Esophagus squamous epithelium (tissue), 4 donors: ENCODE data around the gene TESK2.

Experiments
- POLR2A ChIP-seq, 4 donors: fragments of 450-650 bp; IDR thresholded peaks; one replicate each; pipeline ENCODE4 v1.6.1; 2017; ENCODE audit warnings: antibody characterized with exemption in 4 of 4, mild to moderate bottlenecking in 4 of 4, moderate library complexity in 3 of 4
- TF ChIP-seq, protein P1 (sequence below), 6 experiments: fragments of 450-650 bp in 4 of 6; fragments of 200-600 bp in 2 of 6; sonication (generic) in 2 of 6; IDR thresholded peaks; one replicate each; pipeline ENCODE4 v1.5.1; 2016 to 2019; ENCODE audit warnings: antibody characterized with exemption in 6 of 6, mild to moderate bottlenecking in 4 of 6, moderate library complexity in 4 of 6

DNA sequence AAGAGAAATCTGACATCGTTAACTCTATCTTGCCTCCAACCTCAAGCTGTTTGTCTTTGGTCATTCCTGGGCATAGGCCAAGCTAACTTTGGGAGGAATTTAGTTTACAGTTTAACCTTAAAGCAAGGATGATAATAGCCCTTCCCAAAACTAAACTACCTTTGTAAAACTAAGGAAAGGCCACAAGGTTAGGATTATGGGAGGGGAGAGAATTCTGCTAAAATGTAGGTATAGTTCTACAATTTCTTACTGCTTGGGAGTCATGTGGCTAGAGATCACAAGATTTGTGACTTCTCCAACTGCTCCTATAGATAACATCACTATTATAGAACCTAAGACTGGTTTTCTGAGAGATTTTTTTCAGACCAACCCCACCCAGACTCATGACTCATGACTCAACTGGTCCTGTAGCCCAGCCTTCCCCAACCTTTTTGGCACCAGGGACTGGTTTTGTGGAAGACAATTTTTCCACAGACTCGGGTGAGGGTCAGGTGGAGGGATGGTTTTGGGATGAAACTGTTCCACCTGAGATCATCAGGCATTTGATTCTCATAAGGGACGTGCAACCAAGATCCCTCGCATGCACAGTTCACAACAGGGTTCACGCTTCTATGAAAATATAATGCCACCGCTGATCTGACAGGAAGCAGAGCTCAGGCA lies 80.0 kb downstream of the TESK2 start:
- TF ChIP-seq POLR2A (IDR thresholded peaks at IDR 0.05) = no peak
- TF ChIP-seq, protein P1, sequence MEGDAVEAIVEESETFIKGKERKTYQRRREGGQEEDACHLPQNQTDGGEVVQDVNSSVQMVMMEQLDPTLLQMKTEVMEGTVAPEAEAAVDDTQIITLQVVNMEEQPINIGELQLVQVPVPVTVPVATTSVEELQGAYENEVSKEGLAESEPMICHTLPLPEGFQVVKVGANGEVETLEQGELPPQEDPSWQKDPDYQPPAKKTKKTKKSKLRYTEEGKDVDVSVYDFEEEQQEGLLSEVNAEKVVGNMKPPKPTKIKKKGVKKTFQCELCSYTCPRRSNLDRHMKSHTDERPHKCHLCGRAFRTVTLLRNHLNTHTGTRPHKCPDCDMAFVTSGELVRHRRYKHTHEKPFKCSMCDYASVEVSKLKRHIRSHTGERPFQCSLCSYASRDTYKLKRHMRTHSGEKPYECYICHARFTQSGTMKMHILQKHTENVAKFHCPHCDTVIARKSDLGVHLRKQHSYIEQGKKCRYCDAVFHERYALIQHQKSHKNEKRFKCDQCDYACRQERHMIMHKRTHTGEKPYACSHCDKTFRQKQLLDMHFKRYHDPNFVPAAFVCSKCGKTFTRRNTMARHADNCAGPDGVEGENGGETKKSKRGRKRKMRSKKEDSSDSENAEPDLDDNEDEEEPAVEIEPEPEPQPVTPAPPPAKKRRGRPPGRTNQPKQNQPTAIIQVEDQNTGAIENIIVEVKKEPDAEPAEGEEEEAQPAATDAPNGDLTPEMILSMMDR (IDR thresholded peaks at IDR 0.05) = no peak
